ENCODE measurements around the gene METTL8.

DNA sequence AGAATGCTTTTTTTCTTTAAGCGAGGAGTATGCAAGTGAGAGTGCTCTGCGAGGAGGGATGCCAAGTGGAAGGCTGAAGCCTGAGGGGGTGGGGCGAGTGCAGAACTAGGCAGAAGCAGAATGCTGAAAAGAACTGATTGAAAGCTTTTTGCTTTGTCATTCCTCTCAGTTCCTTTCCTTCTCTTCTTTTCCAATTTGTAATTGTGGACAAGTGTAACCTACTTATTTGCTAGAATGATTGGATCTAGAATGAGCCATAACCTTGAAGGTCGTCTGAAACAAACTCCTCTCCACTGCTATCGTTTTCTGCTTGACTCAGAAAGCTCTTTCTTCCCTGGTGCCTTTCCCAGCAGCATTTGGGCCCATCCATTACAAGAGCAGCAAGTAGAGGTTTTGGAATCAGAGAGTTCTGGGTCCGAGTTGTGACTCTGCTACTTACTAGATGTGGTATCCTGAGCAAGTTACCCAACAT lies 115.3 kb downstream of the METTL8 start:
- TF ChIP-seq POLR2A (IDR thresholded peaks at IDR 0.05) (no peak), EP300 (IDR thresholded peaks at IDR 0.05) (no peak), CTCF (IDR thresholded peaks at IDR 0.05) (no peak), POLR2AphosphoS5 (IDR thresholded peaks at IDR 0.05) (no peak)

All from upper lobe of left lung (tissue), 4 donors.